ENCODE measurements around the gene MTHFSD. TPM values are rescaled to one million over a fixed set of nuclear protein-coding genes. Genes with fewer than 3 reads are reported as not detected.

MTHFSD gene
- total and polyA plus RNA-seq, 2 of the 8 experiments (the other 6 are each of a cell fraction or from before 2014, with no cell fraction given) = 7.1 to 9.8 TPM

GRCh38 chr16:86579268-86580062 lies 24.4 kb upstream of the MTHFSD start:
- no peak overlapping the region for H2BK5ac ChIP-seq (ENCODE audit: low read depth, low read length)
- H2BK20ac ChIP-seq (ENCODE audit: low read length) = no peak overlapping the region
- CTCF ChIA-PET (ENCODE audit: partially characterized antibody) = interaction anchor here (0.8 to 3.5 kb wide), 8 partner anchors 8 to 563 kb away, joined by 3 to 13 read pairs (median 3); no protein-coding TSS in a partner anchor
- H2BK15ac ChIP-seq (ENCODE audit: low read length) = no peak overlapping the region
- WGBS, 2 experiments (ENCODE audit: extremely low coverage in 1 of 2, insufficient coverage in 1 of 2, insufficient read length in 1 of 2, insufficient replicate concordance in 2 of 2, low coverage in 1 of 2, low lambda C conversion rate in 2 of 2, missing lambda C conversion rate in 1 of 2) = 4% methylated on average over 47 of the region's 69 CpGs; no CpG with 5 or more reads in 1 of the 2 experiments
- H4K8ac ChIP-seq (ENCODE audit: extremely low read depth, insufficient read depth, low read length) = peak overlapping the region; percentile 6; the same call in 1 of the 2 replicates
- peaks cover 8 to 37% (median 20%) of the 10 kb centered on the region in 4 experiments for H3K4me1 ChIP-seq (replicated peaks in 1 of 4; ENCODE audit: control insufficient read depth in 3 of 4, insufficient read depth in 4 of 4, low read length in 3 of 4)
- peak overlapping the region; percentile 83 to 95 for H3K4me2 ChIP-seq (ENCODE audit: insufficient read depth in 1 of 2, low read depth in 2 of 2, low read length in 2 of 2)
- H3K27ac ChIP-seq (ENCODE audit: low read depth, low read length) = no peak overlapping the region
- H2AFZ ChIP-seq (ENCODE audit: low read length) = no peak overlapping the region
- no peaks in the 10 kb centered on the region for H3K9me3 ChIP-seq (ENCODE audit: insufficient read depth in 2 of 2, low read depth in 1 of 2, low read length in 1 of 2)
- H3K23ac ChIP-seq (ENCODE audit: insufficient read length) = no peak overlapping the region
- H3K23me2 ChIP-seq (ENCODE audit: low read depth, low read length) = peaks cover 11% of the 10 kb centered on the region; the same call in 1 of the 2 replicates
- H3K4ac ChIP-seq (replicated peaks; ENCODE audit: insufficient read length, low read depth, low read length) = no peak overlapping the region
- H3K14ac ChIP-seq (ENCODE audit: insufficient read length) = no peak overlapping the region
- POLR2A ChIA-PET (ENCODE audit: partially characterized antibody) = no interaction called here
- H3K9ac ChIP-seq (replicated peaks in 1 of 4; ENCODE audit: extremely low read depth in 1 of 4, low read depth in 3 of 4, low read length in 3 of 4) = no peak overlapping the region
- H2AK5ac ChIP-seq (ENCODE audit: low read depth, low read length) = no peak overlapping the region
- H3K79me1 ChIP-seq (ENCODE audit: low read depth, low read length) = no peaks in the 10 kb centered on the region
- H3K56ac ChIP-seq (replicated peaks; ENCODE audit: insufficient read length, low read depth, low read length) = no peak overlapping the region
- peaks cover 6 to 11% of the 10 kb centered on the region in 2 experiments for H4K20me1 ChIP-seq (replicated peaks in 1 of 2; ENCODE audit: control insufficient read depth in 1 of 2, insufficient read depth in 2 of 2, low read length in 2 of 2)
- peak overlapping the region; percentile 16 to 66 (median 32); a peak in 7 of 8 replicates for H3K4me3 ChIP-seq (ENCODE audit: extremely low read depth in 1 of 4, insufficient read depth in 2 of 4, low read depth in 3 of 4, low read length in 4 of 4)
- H3K27me3 ChIP-seq (replicated peaks in 1 of 4; ENCODE audit: control insufficient read depth in 3 of 4, extremely low read depth in 1 of 4, insufficient read depth in 3 of 4, low read length in 3 of 4) = peaks cover 62 to 83% (median 73%) of the 10 kb centered on the region in 4 experiments
- FAIRE-seq = no peak
- DNase-seq (ENCODE audit: low read depth in 1 of 2, low spot score in 2 of 2) = peak in 1 of 2 experiments; percentile 56
- H4K91ac ChIP-seq (replicated peaks; ENCODE audit: insufficient read length, low read length) = no peak overlapping the region
- no peak overlapping the region for H3K18ac ChIP-seq (ENCODE audit: extremely low read depth, low read length)
- no peak overlapping the region for H2BK120ac ChIP-seq (replicated peaks; ENCODE audit: low read depth, low read length)
- peaks cover 0 to 10% (median 0%) of the 10 kb centered on the region in 4 experiments; a peak in 1 of 8 replicates for H3K36me3 ChIP-seq (ENCODE audit: control insufficient read depth in 2 of 4, insufficient read depth in 4 of 4, low read length in 3 of 4)
- no peaks in the 10 kb centered on the region for H3K79me2 ChIP-seq (ENCODE audit: control insufficient read depth in 1 of 2, insufficient read depth in 2 of 2, low read length in 2 of 2)
- no peak overlapping the region for H4K5ac ChIP-seq (ENCODE audit: insufficient read length, low read depth, low read length)
- 0 out of 2 replicates have a peak overlapping the region, but pooled peaks have one; percentile 27 for H2BK12ac ChIP-seq (ENCODE audit: low read depth, low read length)
- TF ChIP-seq RAD21 (IDR thresholded peaks at IDR 0.05 in 1 of 2, conservative IDR thresholded peaks at IDR 0.05 in 1 of 2; ENCODE audit: low read depth in 2 of 2, low read length in 2 of 2) (no peak), KDM4A (IDR thresholded peaks at IDR 0.05; ENCODE audit: low read depth, low read length, severe bottlenecking) (no peak), JUN (IDR thresholded peaks at IDR 0.05; ENCODE audit: low read depth, low read length) (no peak), RNF2 (IDR thresholded peaks at IDR 0.05; ENCODE audit: borderline replicate concordance, low read depth, low read length, missing control alignments, poor library complexity, severe bottlenecking) (peak; percentile 80), SP2 (IDR thresholded peaks at IDR 0.05; ENCODE audit: low read length) (no peak), YY1 (IDR thresholded peaks at IDR 0.05; ENCODE audit: low read depth, low read length) (no peak), ATF3 (IDR thresholded peaks at IDR 0.05; ENCODE audit: insufficient read depth, low read depth, low read length) (no peak), BCL11A (IDR thresholded peaks at IDR 0.05; ENCODE audit: low read depth in 2 of 2, low read length in 2 of 2) (no peak), CHD1 (IDR thresholded peaks at IDR 0.05; ENCODE audit: low read depth, low read length) (no peak), POLR2AphosphoS5 (IDR thresholded peaks at IDR 0.05; ENCODE audit: low read depth, low read length) (no peak)

Data from H1 (cell line).